SK-N-SH (cell line): ENCODE results near the gene SDK1. TPM values are rescaled to one million over a fixed set of nuclear protein-coding genes. Genes with fewer than 3 reads are reported as not detected.

Experiments used
- CTCF ChIA-PET: fragments of 300-600, 350-600 bp; formaldehyde crosslinking; extraction: SDS; loops from one replicate; lab custom pipeline; 2021; lab: Yijun Ruan, JAX
- POLR2A ChIA-PET: fragments of 350-600 bp; sonication (Branson Sonifier 250); formaldehyde crosslinking; extraction: SDS; loops from one replicate; lab custom pipeline; 2020; ENCODE audit warnings: antibody characterized with exemption, inconsistent platforms; lab: Yijun Ruan, JAX
- DNase-seq: peaks from one replicate; pipeline ENCODE4 v3.0.0; 2012
- H2AFZ ChIP-seq: fragments of 200-600 bp; sonication (generic); 2 replicates; pipeline ENCODE4 v1.8.1; 2016; ENCODE audit warnings: antibody characterized with exemption, mild to moderate bottlenecking, low read depth
- H3F3A ChIP-seq: fragments of 200-600 bp; sonication (generic); replicated peaks from 2 replicates; pipeline ENCODE3; 2016; ENCODE audit warnings: antibody characterized with exemption, mild to moderate bottlenecking; ENCODE audit not compliant: insufficient read depth
- H3K27ac ChIP-seq, 2 experiments: fragments of 200-500 bp in 1 of 2; fragments of 200-600 bp in 1 of 2; sonication (Bioruptor generic) in 1 of 2; sonication (generic), shearing (Covaris generic) in 1 of 2; 2 replicates each; pipeline versions ENCODE4 v1.5.1 to v1.6.1; 2014 to 2016; ENCODE audit warnings: low read depth in 2 of 2, inconsistent platforms in 1 of 2, low read length in 1 of 2, mild to moderate bottlenecking in 1 of 2, mixed read lengths in 1 of 2
- H3K27me3 ChIP-seq: fragments of 200-600 bp; sonication (generic), shearing (Covaris generic); 2 replicates; pipeline ENCODE4 v1.6.1; 2016; ENCODE audit warnings: mixed run types; ENCODE audit not compliant: insufficient read depth
- H3K36me3 ChIP-seq, 2 experiments: fragments of 200-500 bp in 1 of 2; fragments of 200-600 bp in 1 of 2; sonication (Bioruptor generic) in 1 of 2; sonication (generic) in 1 of 2; replicated peaks in 1 of 2; 2 replicates each; pipeline versions ENCODE3 to v1.5.1; 2014 to 2016; ENCODE audit warnings: low read length in 1 of 2, mild to moderate bottlenecking in 1 of 2; ENCODE audit not compliant: insufficient read depth in 2 of 2, control insufficient read depth in 1 of 2
- H3K4me1 ChIP-seq, 2 experiments: fragments of 200-500 bp in 1 of 2; fragments of 200-600 bp in 1 of 2; sonication (Bioruptor generic) in 1 of 2; sonication (generic), shearing (Covaris generic) in 1 of 2; 2 replicates each; pipeline versions ENCODE4 v1.5.1 to v1.6.1; 2014 to 2016; ENCODE audit warnings: low read depth in 1 of 2, low read length in 1 of 2, mixed run types in 1 of 2; ENCODE audit not compliant: insufficient read depth in 2 of 2, control insufficient read depth in 1 of 2
- H3K4me2 ChIP-seq: fragments of 200-600 bp; sonication (generic), shearing (Covaris generic); 2 replicates; pipeline ENCODE4 v1.6.1; 2017; ENCODE audit warnings: mixed run types
- H3K4me3 ChIP-seq, 2 experiments: fragments of 200-500 bp in 1 of 2; fragments of 200-600 bp in 1 of 2; sonication (Bioruptor generic) in 1 of 2; sonication (generic), shearing (Covaris generic) in 1 of 2; 2 replicates each; pipeline versions ENCODE4 v1.5.1 to v1.8.1; 2014 to 2016; ENCODE audit warnings: low read depth in 2 of 2, inconsistent platforms in 1 of 2, low read length in 1 of 2, mild to moderate bottlenecking in 1 of 2, mixed read lengths in 1 of 2, moderate library complexity in 1 of 2
- H3K79me2 ChIP-seq: fragments of 200-600 bp; sonication (generic); 2 replicates; pipeline ENCODE4 v1.8.1; 2017; ENCODE audit warnings: mild to moderate bottlenecking; ENCODE audit not compliant: insufficient read depth
- H3K9ac ChIP-seq: fragments of 200-600 bp; sonication (generic); 2 replicates; pipeline ENCODE4 v1.6.1; 2017; ENCODE audit warnings: mixed run types
- H3K9me2 ChIP-seq: fragments of 200-600 bp; sonication (generic); 2 replicates; pipeline ENCODE4 v1.6.1; 2017; ENCODE audit warnings: mixed run types
- H3K9me3 ChIP-seq: fragments of 200-600 bp; sonication (generic); 2 replicates; pipeline ENCODE4 v1.6.1; 2017; ENCODE audit warnings: mixed run types, mild to moderate bottlenecking, moderate library complexity
- H4K20me1 ChIP-seq: fragments of 200-600 bp; sonication (generic); 2 replicates; pipeline ENCODE4 v1.6.1; 2017; ENCODE audit warnings: mild to moderate bottlenecking, mixed run types; ENCODE audit not compliant: insufficient read depth
- CHD2 ChIP-seq: fragments of 150-350 bp; IDR thresholded peaks from 2 replicates; pipeline ENCODE4 v1.6.1; 2018; ENCODE audit warnings: low read length; ENCODE audit not compliant: partially characterized antibody
- CTCF ChIP-seq: fragments of 200-600 bp; sonication (generic); IDR thresholded peaks from 2 replicates; pipeline ENCODE4 v1.6.1; 2017; ENCODE audit warnings: antibody characterized with exemption, mild to moderate bottlenecking, moderate library complexity
- ELF1 ChIP-seq: IDR thresholded peaks from 2 replicates; pipeline ENCODE4 v1.4.0; 2012
- GABPA ChIP-seq: IDR thresholded peaks from 2 replicates; pipeline ENCODE4 v1.4.0; 2012; ENCODE audit warnings: low read depth, mild to moderate bottlenecking
- GATA2 ChIP-seq: sonication (generic); formaldehyde crosslinking; IDR thresholded peaks from 2 replicates; pipeline ENCODE4 v1.5.0; 2020; ENCODE audit warnings: mild to moderate bottlenecking, missing genetic modification reagents
- MEF2A ChIP-seq: IDR thresholded peaks from 2 replicates; pipeline ENCODE4 v1.4.0; 2012; ENCODE audit warnings: low read depth, borderline replicate concordance
- NFIC ChIP-seq: IDR thresholded peaks from 2 replicates; pipeline ENCODE4 v1.4.0; 2012; ENCODE audit warnings: borderline replicate concordance
- NRF1 ChIP-seq: IDR thresholded peaks from 2 replicates; pipeline ENCODE4 v1.6.1; 2012; ENCODE audit warnings: low read depth, mild to moderate bottlenecking, low read length
- PBX3 ChIP-seq: IDR thresholded peaks from 2 replicates; pipeline ENCODE4; 2012
- RAD21 ChIP-seq: IDR thresholded peaks from 2 replicates; pipeline ENCODE4 v1.6.1; 2012; ENCODE audit warnings: mild to moderate bottlenecking, low read length
- RCOR1 ChIP-seq: fragments of 150-350 bp; IDR thresholded peaks from 2 replicates; pipeline ENCODE4 v1.6.1; 2017; ENCODE audit warnings: antibody characterized with exemption, low read length
- SMC3 ChIP-seq: IDR thresholded peaks from 2 replicates; pipeline ENCODE4 v1.6.1; 2012; ENCODE audit warnings: low read depth, low read length, improper control_type of control experiment
- TAF1 ChIP-seq: IDR thresholded peaks from 2 replicates; pipeline ENCODE4 v1.6.1; 2012; ENCODE audit warnings: low read depth, mild to moderate bottlenecking, low read length, moderate library complexity, borderline replicate concordance
- USF1 ChIP-seq: IDR thresholded peaks from 2 replicates; pipeline ENCODE4 v1.4.0; 2012; ENCODE audit warnings: low read depth, borderline replicate concordance
- YY1 ChIP-seq: IDR thresholded peaks from 2 replicates; pipeline ENCODE4 v1.4.0; 2012; ENCODE audit warnings: low read depth, mild to moderate bottlenecking
- WGBS: methylation state at CpG from one replicate; pipeline ENCODE4 v1.1.6; 2017; ENCODE audit warnings: low lambda C conversion rate; 5-methylcytosine and 5-hydroxymethylcytosine counted together
- polyA plus RNA-seq, 3 experiments: library from polyadenylated mRNA; depleted of rRNA; stranded (reverse); fragments of >200 nt; gene quantifications; 2 replicates each; pipeline ENCODE4 v1.2.3, GENCODE V29; 2012

SDK1 gene
- polyA plus RNA-seq, 1 of the 3 experiments (the other 2 are of a cell fraction) = 1.2 TPM

- TF ChIP-seq RCOR1 (no peak), CTCF (no peak)
Observed at GRCh38 chr7:3481435-3481834, 180.4 kb downstream of the SDK1 start (continued).

- 67% methylated on average over 13 of the region's 13 CpGs for WGBS
- Histone ChIP-seq H3K9ac (no peak overlapping the region), H3K4me2 (no peak overlapping the region), H3K27ac (no peak overlapping the region), H3K4me3 (no peak overlapping the region), H4K20me1 (no peaks in the 10 kb centered on the region), H3K27me3 (no peaks in the 10 kb centered on the region), H2AFZ (no peak overlapping the region), H3F3A (no peaks in the 10 kb centered on the region), H3K4me1 (peaks cover 0 to 7% of the 10 kb centered on the region in 2 experiments; a peak in 1 of 4 replicates), H3K9me3 (no peaks in the 10 kb centered on the region), H3K79me2 (no peaks in the 10 kb centered on the region), H3K36me3 (peaks cover 0 to 4% of the 10 kb centered on the region in 2 experiments), H3K9me2 (no peaks in the 10 kb centered on the region)
- CTCF ChIA-PET = interaction anchor here (0.6 to 3.2 kb wide), 34 partner anchors 9 to 1001 kb away, joined by 3 to 26 read pairs (median 4); no protein-coding TSS in a partner anchor
- POLR2A ChIA-PET = no interaction called here
- TF ChIP-seq SMC3 (peak; percentile 60; the same call in 1 of the 2 replicates), TAF1 (no peak), RAD21 (peak; percentile 70), CTCF (peak; percentile 64), USF1 (no peak)
- DNase-seq = peak; percentile 52
Observed at GRCh38 chr7:3482147-3482921, 181.3 kb downstream of the SDK1 start.

GRCh38 chr7:3486841-3487240 is 185.8 kb downstream of the SDK1 start:
- no peak for DNase-seq

More at GRCh38 chr7:3486841-3487240, 185.8 kb downstream of the SDK1 start:
- CTCF ChIA-PET = no interaction called here
- Histone ChIP-seq H2AFZ (no peak overlapping the region), H4K20me1 (no peaks in the 10 kb centered on the region), H3K4me2 (no peak overlapping the region), H3K36me3 (no peaks in the 10 kb centered on the region), H3K9ac (no peak overlapping the region), H3K79me2 (no peaks in the 10 kb centered on the region), H3K4me1 (peaks cover 0 to 2% of the 10 kb centered on the region in 2 experiments; a peak in 1 of 4 replicates), H3K9me2 (no peaks in the 10 kb centered on the region), H3K9me3 (no peaks in the 10 kb centered on the region), H3F3A (no peaks in the 10 kb centered on the region), H3K4me3 (no peak overlapping the region), H3K27ac (no peak overlapping the region), H3K27me3 (no peaks in the 10 kb centered on the region)
- 63% methylated on average over 4 of the region's 4 CpGs for WGBS
- POLR2A ChIA-PET = no interaction called here
- TF ChIP-seq USF1 (no peak), GATA2 (CRISPR knock-in tag) (no peak), NRF1 (no peak), ELF1 (no peak), PBX3 (no peak), GABPA (no peak), TAF1 (no peak), MEF2A (no peak), NFIC (no peak), YY1 (no peak), CHD2 (no peak)
